A549 (cell line): ENCODE data around the gene NXN.

Experiments
- BCL3 ChIP-seq: fragments of >200 bp; sonication (Bioruptor Twin); formaldehyde crosslinking; IDR thresholded peaks from 3 replicates; pipeline ENCODE4 v1.6.1; 2016
- CTCF ChIP-seq: fragments of >200 bp; sonication (Bioruptor Twin); formaldehyde crosslinking; IDR thresholded peaks from 3 replicates; pipeline ENCODE4 v1.5.1; 2016
- HOXB13 ChIP-seq: fragments of 250-450 bp; sonication (Bioruptor Pico); IDR thresholded peaks from 2 replicates; pipeline ENCODE4 v1.5.0; 2020; ENCODE audit warnings: low read depth, mild to moderate bottlenecking, moderate library complexity
- JUNB ChIP-seq: fragments of >200 bp; sonication (Bioruptor Twin); formaldehyde crosslinking; IDR thresholded peaks from 2 replicates; pipeline ENCODE4 v1.6.1; 2016
- MAZ ChIP-seq: fragments of 150-350 bp; IDR thresholded peaks from 2 replicates; pipeline ENCODE4 v1.6.1; 2014; ENCODE audit warnings: antibody characterized with exemption, low read depth, low read length, borderline replicate concordance
- MYC ChIP-seq: IDR thresholded peaks from 2 replicates; pipeline ENCODE4 v1.6.1; 2012; ENCODE audit warnings: mild to moderate bottlenecking, inconsistent platforms, low read length, improper control_type of control experiment, borderline replicate concordance
- POLR2A ChIP-seq: IDR thresholded peaks from 2 replicates; pipeline ENCODE4 v1.6.1; 2012; ENCODE audit warnings: mild to moderate bottlenecking, low read length
- RCOR1 ChIP-seq: fragments of 150-350 bp; IDR thresholded peaks from 2 replicates; pipeline ENCODE4 v1.6.1; 2014; ENCODE audit warnings: antibody characterized with exemption, low read length, low read depth
- SMC3 ChIP-seq: fragments of >200 bp; sonication (Bioruptor Twin); formaldehyde crosslinking; IDR thresholded peaks from 3 replicates; pipeline ENCODE4 v1.6.1; 2018; ENCODE audit warnings: inconsistent platforms

DNA sequence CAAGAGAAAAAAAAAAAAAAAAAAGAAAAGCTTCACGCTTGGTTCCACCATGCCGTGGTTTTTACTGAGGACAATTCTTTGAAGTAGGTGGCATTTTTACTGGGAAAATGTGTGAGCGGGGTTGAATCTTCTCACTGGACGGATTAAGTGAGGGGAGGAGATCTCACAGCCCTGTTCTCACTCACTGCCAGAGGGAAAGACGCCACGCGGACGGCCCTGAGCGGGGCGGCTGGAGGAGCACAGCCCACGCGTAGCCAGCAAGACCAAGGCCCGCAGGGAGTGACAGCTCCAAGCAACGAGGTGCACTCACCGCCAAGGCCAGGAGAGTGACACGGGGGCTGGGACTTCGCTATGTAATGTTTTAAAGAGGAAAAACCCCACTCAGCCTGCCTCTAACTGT lies 154.4 kb downstream of the NXN start:
- TF ChIP-seq POLR2A (no peak), JUNB (no peak), CTCF (no peak), MAZ (no peak), HOXB13 (CRISPR knock-in tag) (no peak), BCL3 (no peak), RCOR1 (no peak), SMC3 (no peak), MYC (no peak)
